Activated gamma-delta T cell treated with Interleukin-2 at 50 U/mL for 16 hours (primary cell): ENCODE measurements around the gene CCL7.

Experiments
- DNase-seq: peaks from one replicate; pipeline ENCODE4 v3.0.0-alpha.2; 2020

Gene CCL7

GRCh38 chr17:34291721-34292348, 21.8 kb downstream of the CCL7 start:
- DNase-seq: no peak

GRCh38 chr17:34299027-34299426, 29.0 kb downstream of the CCL7 start:
- DNase-seq: no peak

- no peak for DNase-seq
Observed at GRCh38 chr17:34299956-34300577, 30.0 kb downstream of the CCL7 start.

- no peak for DNase-seq
Observed at GRCh38 chr17:34300652-34301370, 30.8 kb downstream of the CCL7 start.

GRCh38 chr17:34301986-34302385, 32.0 kb downstream of the CCL7 start:
- DNase-seq: no peak

- DNase-seq: no peak
Observed at GRCh38 chr17:34302636-34303035, 32.6 kb downstream of the CCL7 start.

GRCh38 chr17:34303606-34304005, 33.6 kb downstream of the CCL7 start:
- no peak for DNase-seq

- no peak for DNase-seq
Observed at GRCh38 chr17:34305061-34305460, 35.0 kb downstream of the CCL7 start.

- DNase-seq: no peak
Observed at GRCh38 chr17:34305606-34306005, 35.6 kb downstream of the CCL7 start.

- no peak for DNase-seq
Observed at GRCh38 chr17:34306466-34306865, 36.4 kb downstream of the CCL7 start.

GRCh38 chr17:34307110-34307509, 37.1 kb downstream of the CCL7 start:
- DNase-seq: no peak

- no peak for DNase-seq
Observed at GRCh38 chr17:34308371-34308770, 38.4 kb downstream of the CCL7 start.

- no peak for DNase-seq
Observed at GRCh38 chr17:34311291-34311690, 41.3 kb downstream of the CCL7 start.

GRCh38 chr17:34312080-34312479, 42.1 kb downstream of the CCL7 start:
- no peak for DNase-seq

GRCh38 chr17:34313164-34313563, 43.1 kb downstream of the CCL7 start:
- no peak for DNase-seq

- no peak for DNase-seq
Observed at GRCh38 chr17:34314279-34314678, 44.3 kb downstream of the CCL7 start.

GRCh38 chr17:34318474-34318873, 48.5 kb downstream of the CCL7 start:
- no peak for DNase-seq

- no peak for DNase-seq
Observed at GRCh38 chr17:34319039-34319483, 49.0 kb downstream of the CCL7 start, which contains the start of gene CCL8. TSS of gene CCL8 (plus strand) at chr17:34319435. CDS start at chr17:34319502, 67 bp downstream.
